Gastroesophageal sphincter (tissue), 3 donors: ENCODE results near the gene BATF3.

ENCODE experiments used
- CTCF ChIP-seq, 4 experiments: fragments of 200-600 bp in 2 of 4; fragments of 450-650 bp in 2 of 4; sonication (generic) in 1 of 4; IDR thresholded peaks; one replicate each; pipeline ENCODE4 v1.5.1; 2017 to 2019; ENCODE audit warnings: antibody characterized with exemption in 4 of 4, mild to moderate bottlenecking in 2 of 4, moderate library complexity in 2 of 4
- POLR2AphosphoS5 ChIP-seq: sonication (generic); formaldehyde crosslinking; IDR thresholded peaks from one replicate; pipeline ENCODE4 v1.6.1; 2017; ENCODE audit warnings: antibody characterized with exemption

- TF ChIP-seq CTCF (IDR thresholded peaks at IDR 0.05) (no peak), POLR2AphosphoS5 (no peak)
These were observed 4.4 kb upstream of the BATF3 start for GRCh38 chr1:212703991-212704564.
